DND-41 (cell line): ENCODE results near the gene DTWD2.
"Not testable (repeated sequence)": the region's sequence is repeated elsewhere in the genome, so short reads cannot be mapped to it uniquely, and the experiment has no call there.

Experiments used
- ATAC-seq: fragments of 200-7000 bp; cut with Tn5 transposase; 3 replicates; pipeline ENCODE4 v1.9.1; 2021; ENCODE audit warnings: low read depth; ENCODE audit not compliant: insufficient read depth
- DNase-seq: peaks from one replicate; pipeline ENCODE4 v3.0.0-alpha.2; 2020
- H2AFZ ChIP-seq: 2 replicates; pipeline ENCODE4 v1.6.0; 2012; ENCODE audit warnings: low read depth, low read length
- H3K27ac ChIP-seq: 2 replicates; pipeline ENCODE4 v1.5.1; 2012; ENCODE audit warnings: low read length, inconsistent platforms
- H3K27me3 ChIP-seq: fragments of 200-600 bp; sonication (generic); 2 replicates; pipeline ENCODE4 v1.6.0; 2012; ENCODE audit warnings: low read length, mild to moderate bottlenecking, inconsistent platforms; ENCODE audit not compliant: insufficient read depth, poor library complexity
- H3K36me3 ChIP-seq: 2 replicates; pipeline ENCODE4 v1.5.1; 2012; ENCODE audit warnings: low read length, inconsistent platforms; ENCODE audit not compliant: insufficient read depth
- H3K4me1 ChIP-seq: 2 replicates; pipeline ENCODE4 v1.5.1; 2012; ENCODE audit warnings: mild to moderate bottlenecking, low read length; ENCODE audit not compliant: insufficient read depth
- H3K4me2 ChIP-seq: 2 replicates; pipeline ENCODE4 v1.6.0; 2012; ENCODE audit warnings: mild to moderate bottlenecking, moderate library complexity, low read length, inconsistent platforms; ENCODE audit not compliant: insufficient read depth
- H3K4me3 ChIP-seq, 2 experiments: fragments of 200-600 bp in 1 of 2; shearing (Covaris generic) in 1 of 2; 2 replicates each; pipeline ENCODE4 v1.5.1; 2012 to 2016; ENCODE audit warnings: inconsistent platforms in 2 of 2, low read length in 2 of 2, mild to moderate bottlenecking in 2 of 2, low read depth in 1 of 2, moderate library complexity in 1 of 2
- H3K79me2 ChIP-seq: 2 replicates; pipeline ENCODE4 v1.6.0; 2012; ENCODE audit warnings: low read length, inconsistent platforms; ENCODE audit not compliant: insufficient read depth
- H3K9ac ChIP-seq: 2 replicates; pipeline ENCODE4 v1.6.0; 2012; ENCODE audit warnings: low read depth, mild to moderate bottlenecking, inconsistent platforms, low read length, moderate library complexity
- H3K9me3 ChIP-seq: 2 replicates; pipeline ENCODE4 v1.5.1; 2012; ENCODE audit warnings: low read length, moderate library complexity, mild to moderate bottlenecking, inconsistent platforms; ENCODE audit not compliant: insufficient read depth, severe bottlenecking
- H4K20me1 ChIP-seq: 2 replicates; pipeline ENCODE4 v1.6.0; 2012; ENCODE audit warnings: low read length; ENCODE audit not compliant: insufficient read depth
- CTCF ChIP-seq: IDR thresholded peaks from 2 replicates; pipeline ENCODE4 v1.5.1; 2012; ENCODE audit warnings: borderline replicate concordance, low read length, moderate library complexity, mild to moderate bottlenecking; ENCODE audit not compliant: poor library complexity, severe bottlenecking; ENCODE audit errors: extremely low read depth
- EZH2 ChIP-seq: IDR thresholded peaks from 3 replicates; pipeline ENCODE4 v1.6.1; 2012; ENCODE audit warnings: borderline replicate concordance, low read depth, mild to moderate bottlenecking, moderate library complexity, low read length, inconsistent platforms; ENCODE audit not compliant: severe bottlenecking

Gene DTWD2

GRCh38 chr5:118967059-118967508 lies 21.3 kb downstream of the DTWD2 start:
- Histone ChIP-seq H3K79me2 (no peaks in the 10 kb centered on the region), H3K9me3 (no peaks in the 10 kb centered on the region), H3K27ac (no peak overlapping the region), H3K27me3 (no peaks in the 10 kb centered on the region), H3K4me1 (no peaks in the 10 kb centered on the region), H3K36me3 (no peaks in the 10 kb centered on the region), H3K9ac (no peak overlapping the region), H4K20me1 (no peaks in the 10 kb centered on the region), H3K4me3 (no peak overlapping the region), H3K4me2 (no peak overlapping the region), H2AFZ (no peak overlapping the region)
- ATAC-seq = no peak
- TF ChIP-seq CTCF = no peak
- no peak for TF ChIP-seq EZH2
- no peak for DNase-seq

- Histone ChIP-seq H3K4me3 (no peak overlapping the region), H2AFZ (no peak overlapping the region), H3K9ac (no peak overlapping the region), H3K27me3 (no peaks in the 10 kb centered on the region), H3K4me2 (no peak overlapping the region), H3K36me3 (no peaks in the 10 kb centered on the region), H3K27ac (no peak overlapping the region), H3K9me3 (no peaks in the 10 kb centered on the region), H4K20me1 (no peaks in the 10 kb centered on the region), H3K79me2 (no peaks in the 10 kb centered on the region), H3K4me1 (no peaks in the 10 kb centered on the region)
- no peak for DNase-seq
- TF ChIP-seq CTCF (no peak), EZH2 (no peak)
- ATAC-seq = no peak
Observed at GRCh38 chr5:118965890-118966289, 22.5 kb downstream of the DTWD2 start.

DNA sequence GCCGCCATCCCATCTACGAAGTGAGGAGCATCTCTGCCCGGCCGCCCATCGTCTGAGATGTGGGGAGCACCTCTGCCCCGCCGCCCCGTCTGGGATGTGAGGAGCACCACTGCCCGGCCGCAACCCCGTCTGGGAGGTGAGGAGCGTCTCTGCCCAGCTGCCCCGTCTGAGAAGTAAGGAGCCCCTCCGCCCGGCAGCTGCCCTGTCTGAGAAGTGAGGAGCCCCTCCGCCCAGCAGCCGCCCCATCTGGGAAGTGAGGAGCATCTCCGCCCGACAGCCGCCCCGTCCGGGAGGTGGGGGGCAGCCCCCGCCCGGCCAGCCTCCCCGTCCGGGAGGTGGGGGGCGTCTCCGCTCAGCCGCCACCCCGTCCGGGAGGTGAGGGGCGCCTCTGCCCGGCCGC lies 23.4 kb downstream of the DTWD2 start:
- DNase-seq, ATAC-seq, H3K4me1 ChIP-seq, H3K79me2 ChIP-seq, H2AFZ ChIP-seq, H3K27ac ChIP-seq, H3K36me3 ChIP-seq, H4K20me1 ChIP-seq, H3K27me3 ChIP-seq, H3K9ac ChIP-seq, H3K4me2 ChIP-seq, H3K4me3 ChIP-seq, H3K9me3 ChIP-seq: not testable (repeated sequence)

GRCh38 chr5:118964388-118964787 lies 24.0 kb downstream of the DTWD2 start:
- not testable (repeated sequence) for H3K9me3 ChIP-seq, H3K4me3 ChIP-seq, H2AFZ ChIP-seq, H3K4me1 ChIP-seq, H3K27ac ChIP-seq, DNase-seq, ATAC-seq, H3K79me2 ChIP-seq, H4K20me1 ChIP-seq, H3K27me3 ChIP-seq, H3K36me3 ChIP-seq, H3K4me2 ChIP-seq, H3K9ac ChIP-seq
